ENCODE measurements around the gene LRCH1.

The LRCH1 gene

GRCh38 chr13:46593398-46593797 is 40.4 kb downstream of the LRCH1 start:
- Mint-ChIP-seq H3K36me3 (ENCODE audit: insufficient read depth) (peaks cover 9% of the 10 kb centered on the region), H3K9me3 (no peaks in the 10 kb centered on the region), H3K4me3 (peak overlapping the region; percentile 36), H3K4me1 (peaks cover 50% of the 10 kb centered on the region), H3K27ac (ENCODE audit: low read depth) (peak overlapping the region; percentile 61), H3K27me3 (no peaks in the 10 kb centered on the region)
- ATAC-seq (replicated peaks; ENCODE audit: extremely low read depth, poor library complexity, severe bottlenecking) = peak; percentile 92
- DNase-seq (ENCODE audit: low spot score in 2 of 2) = peak; percentile 15 to 19

GRCh38 chr13:46594374-46595078 is 41.6 kb downstream of the LRCH1 start:
- H3K4me1 Mint-ChIP-seq = peaks cover 59% of the 10 kb centered on the region
- no peak for ATAC-seq (replicated peaks; ENCODE audit: extremely low read depth, poor library complexity, severe bottlenecking)
- H3K4me3 Mint-ChIP-seq = no peak overlapping the region
- DNase-seq (ENCODE audit: low spot score in 2 of 2) = no peak
- no peaks in the 10 kb centered on the region for H3K27me3 Mint-ChIP-seq
- H3K9me3 Mint-ChIP-seq = no peaks in the 10 kb centered on the region
- no peak overlapping the region for H3K27ac Mint-ChIP-seq (ENCODE audit: low read depth)
- H3K36me3 Mint-ChIP-seq (ENCODE audit: insufficient read depth) = peaks cover 9% of the 10 kb centered on the region

- Mint-ChIP-seq H3K4me3 (no peak overlapping the region), H3K36me3 (ENCODE audit: insufficient read depth) (peaks cover 8% of the 10 kb centered on the region), H3K27me3 (no peaks in the 10 kb centered on the region), H3K4me1 (peaks cover 55% of the 10 kb centered on the region), H3K9me3 (no peaks in the 10 kb centered on the region), H3K27ac (ENCODE audit: low read depth) (no peak overlapping the region)
- ATAC-seq (replicated peaks; ENCODE audit: extremely low read depth, poor library complexity, severe bottlenecking) (no peak), DNase-seq (ENCODE audit: low spot score in 2 of 2) (no peak)
These were observed 42.3 kb downstream of the LRCH1 start for GRCh38 chr13:46595136-46595884.

- peaks cover 6% of the 10 kb centered on the region for H3K36me3 Mint-ChIP-seq (ENCODE audit: insufficient read depth)
- DNase-seq (ENCODE audit: low spot score in 2 of 2) (no peak), ATAC-seq (replicated peaks; ENCODE audit: extremely low read depth, poor library complexity, severe bottlenecking) (no peak)
- no peaks in the 10 kb centered on the region for H3K27me3 Mint-ChIP-seq
- H3K4me3 Mint-ChIP-seq = no peak overlapping the region
- H3K9me3 Mint-ChIP-seq = no peaks in the 10 kb centered on the region
- H3K4me1 Mint-ChIP-seq = peaks cover 53% of the 10 kb centered on the region
- no peak overlapping the region for H3K27ac Mint-ChIP-seq (ENCODE audit: low read depth)
These were observed 42.9 kb downstream of the LRCH1 start for GRCh38 chr13:46595885-46596275.

- no peaks in the 10 kb centered on the region for H3K27me3 Mint-ChIP-seq
- H3K36me3 Mint-ChIP-seq (ENCODE audit: insufficient read depth) = peaks cover 6% of the 10 kb centered on the region
- ATAC-seq (replicated peaks; ENCODE audit: extremely low read depth, poor library complexity, severe bottlenecking) (no peak), DNase-seq (ENCODE audit: low spot score in 2 of 2) (no peak)
- H3K4me1 Mint-ChIP-seq = peaks cover 56% of the 10 kb centered on the region
- H3K9me3 Mint-ChIP-seq = no peaks in the 10 kb centered on the region
- H3K4me3 Mint-ChIP-seq = no peak overlapping the region
- H3K27ac Mint-ChIP-seq (ENCODE audit: low read depth) = no peak overlapping the region
These were observed 43.5 kb downstream of the LRCH1 start for GRCh38 chr13:46596466-46596865.

GRCh38 chr13:46598140-46598819 is 45.3 kb downstream of the LRCH1 start:
- no peak overlapping the region for H3K4me3 Mint-ChIP-seq
- H3K27me3 Mint-ChIP-seq = no peaks in the 10 kb centered on the region
- peaks cover 50% of the 10 kb centered on the region for H3K4me1 Mint-ChIP-seq
- no peaks in the 10 kb centered on the region for H3K9me3 Mint-ChIP-seq
- ATAC-seq (replicated peaks; ENCODE audit: extremely low read depth, poor library complexity, severe bottlenecking) (no peak), DNase-seq (ENCODE audit: low spot score in 2 of 2) (no peak)
- peaks cover 2% of the 10 kb centered on the region for H3K36me3 Mint-ChIP-seq (ENCODE audit: insufficient read depth)
- H3K27ac Mint-ChIP-seq (ENCODE audit: low read depth) = no peak overlapping the region

- no peaks in the 10 kb centered on the region for H3K9me3 Mint-ChIP-seq
- peaks cover 45% of the 10 kb centered on the region for H3K4me1 Mint-ChIP-seq
- DNase-seq (ENCODE audit: low spot score in 2 of 2) (no peak), ATAC-seq (replicated peaks; ENCODE audit: extremely low read depth, poor library complexity, severe bottlenecking) (no peak)
- no peak overlapping the region for H3K4me3 Mint-ChIP-seq
- peaks cover 2% of the 10 kb centered on the region for H3K36me3 Mint-ChIP-seq (ENCODE audit: insufficient read depth)
- no peaks in the 10 kb centered on the region for H3K27me3 Mint-ChIP-seq
- H3K27ac Mint-ChIP-seq (ENCODE audit: low read depth) = no peak overlapping the region
These were observed 45.8 kb downstream of the LRCH1 start for GRCh38 chr13:46598820-46599180.

- Mint-ChIP-seq H3K27me3 (no peaks in the 10 kb centered on the region), H3K27ac (ENCODE audit: low read depth) (no peak overlapping the region), H3K36me3 (ENCODE audit: insufficient read depth) (peaks cover 2% of the 10 kb centered on the region), H3K9me3 (no peaks in the 10 kb centered on the region), H3K4me1 (peaks cover 43% of the 10 kb centered on the region), H3K4me3 (no peak overlapping the region)
- DNase-seq (ENCODE audit: low spot score in 2 of 2) (no peak), ATAC-seq (replicated peaks; ENCODE audit: extremely low read depth, poor library complexity, severe bottlenecking) (no peak)
These were observed 48.0 kb downstream of the LRCH1 start for GRCh38 chr13:46600943-46601311.

GRCh38 chr13:46602531-46602930 is 49.6 kb downstream of the LRCH1 start:
- Mint-ChIP-seq H3K4me1 (peaks cover 59% of the 10 kb centered on the region), H3K36me3 (ENCODE audit: insufficient read depth) (peaks cover 3% of the 10 kb centered on the region), H3K9me3 (no peaks in the 10 kb centered on the region), H3K27me3 (no peaks in the 10 kb centered on the region), H3K27ac (ENCODE audit: low read depth) (no peak overlapping the region), H3K4me3 (no peak overlapping the region)
- ATAC-seq (replicated peaks; ENCODE audit: extremely low read depth, poor library complexity, severe bottlenecking) = no peak
- no peak for DNase-seq (ENCODE audit: low spot score in 2 of 2)

GRCh38 chr13:46603165-46603603 is 50.2 kb downstream of the LRCH1 start:
- Mint-ChIP-seq H3K4me3 (no peak overlapping the region), H3K4me1 (peaks cover 60% of the 10 kb centered on the region), H3K27me3 (no peaks in the 10 kb centered on the region), H3K9me3 (no peaks in the 10 kb centered on the region), H3K36me3 (ENCODE audit: insufficient read depth) (peaks cover 3% of the 10 kb centered on the region), H3K27ac (ENCODE audit: low read depth) (peak overlapping the region; percentile 53)
- DNase-seq (ENCODE audit: low spot score in 2 of 2) (no peak), ATAC-seq (replicated peaks; ENCODE audit: extremely low read depth, poor library complexity, severe bottlenecking) (no peak)

GRCh38 chr13:46604226-46604990 is 51.4 kb downstream of the LRCH1 start:
- no peaks in the 10 kb centered on the region for H3K27me3 Mint-ChIP-seq
- H3K4me1 Mint-ChIP-seq = peaks cover 49% of the 10 kb centered on the region
- H3K36me3 Mint-ChIP-seq (ENCODE audit: insufficient read depth) = peaks cover 3% of the 10 kb centered on the region
- H3K4me3 Mint-ChIP-seq = no peak overlapping the region
- H3K9me3 Mint-ChIP-seq = no peaks in the 10 kb centered on the region
- H3K27ac Mint-ChIP-seq (ENCODE audit: low read depth) = no peak overlapping the region
- ATAC-seq (replicated peaks; ENCODE audit: extremely low read depth, poor library complexity, severe bottlenecking) (no peak), DNase-seq (ENCODE audit: low spot score in 2 of 2) (no peak)

GRCh38 chr13:46605076-46605824 is 52.3 kb downstream of the LRCH1 start:
- no peaks in the 10 kb centered on the region for H3K9me3 Mint-ChIP-seq
- peaks cover 3% of the 10 kb centered on the region for H3K36me3 Mint-ChIP-seq (ENCODE audit: insufficient read depth)
- H3K27me3 Mint-ChIP-seq = no peaks in the 10 kb centered on the region
- peaks cover 46% of the 10 kb centered on the region for H3K4me1 Mint-ChIP-seq
- H3K4me3 Mint-ChIP-seq = no peak overlapping the region
- ATAC-seq (replicated peaks; ENCODE audit: extremely low read depth, poor library complexity, severe bottlenecking) (no peak), DNase-seq (ENCODE audit: low spot score in 2 of 2) (no peak)
- H3K27ac Mint-ChIP-seq (ENCODE audit: low read depth) = no peak overlapping the region

All from central memory CD8-positive, alpha-beta T cell (primary cell).